GM12874 (cell line): ENCODE measurements around the gene GDNF.

Source experiments
- CTCF ChIP-seq: IDR thresholded peaks from 2 replicates; pipeline ENCODE4 v1.5.1; 2011; ENCODE audit warnings: low read depth, mild to moderate bottlenecking, control low read depth, low read length, moderate library complexity; ENCODE audit not compliant: insufficient read depth

GDNF gene

GRCh38 chr5:37814699-37815098 is 25.1 kb downstream of the GDNF start:
- no peak for TF ChIP-seq CTCF

DNA sequence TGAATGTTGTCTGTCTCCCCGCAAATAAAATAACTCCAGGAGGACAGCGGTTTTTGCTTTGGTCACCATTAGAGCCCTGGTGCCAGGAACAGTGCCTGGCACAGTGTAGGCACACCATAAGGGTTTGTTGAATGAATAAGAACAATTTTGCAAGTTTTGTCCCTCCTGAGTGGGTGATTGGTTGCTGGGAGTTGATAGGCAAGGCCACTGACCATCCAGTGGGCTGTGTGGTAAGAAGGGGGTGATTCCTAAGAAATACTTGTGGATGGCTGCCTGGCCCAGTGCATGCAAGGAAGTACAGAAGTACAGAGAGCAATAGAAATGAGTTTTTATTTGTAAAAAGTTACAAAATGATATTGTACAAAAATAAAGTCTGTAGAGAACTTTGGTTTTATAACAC is 27.5 kb downstream of the GDNF start:
- no peak for TF ChIP-seq CTCF

DNA sequence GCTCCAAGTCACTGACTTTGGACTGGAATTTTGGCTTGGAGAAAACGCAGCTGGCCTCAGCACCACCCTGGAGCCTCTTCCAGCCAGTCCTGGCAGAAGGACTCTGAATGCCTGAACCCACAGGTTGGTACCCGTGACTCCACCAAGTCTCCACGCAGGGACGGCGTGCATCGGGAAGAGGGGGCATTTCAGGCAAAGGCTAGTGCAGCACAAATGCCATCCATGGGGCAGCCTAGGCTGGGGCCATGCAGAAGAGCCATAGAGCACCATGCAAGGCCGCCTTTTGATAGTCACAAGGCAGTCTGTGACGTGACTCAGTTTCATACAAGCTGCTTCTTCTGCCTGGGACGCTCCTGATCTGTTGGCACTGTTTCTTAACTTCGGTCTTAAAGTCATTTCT is 28.0 kb downstream of the GDNF start:
- TF ChIP-seq CTCF, result no peak

- no peak for TF ChIP-seq CTCF
Observed at GRCh38 chr5:37810311-37810710, 29.5 kb downstream of the GDNF start.

DNA sequence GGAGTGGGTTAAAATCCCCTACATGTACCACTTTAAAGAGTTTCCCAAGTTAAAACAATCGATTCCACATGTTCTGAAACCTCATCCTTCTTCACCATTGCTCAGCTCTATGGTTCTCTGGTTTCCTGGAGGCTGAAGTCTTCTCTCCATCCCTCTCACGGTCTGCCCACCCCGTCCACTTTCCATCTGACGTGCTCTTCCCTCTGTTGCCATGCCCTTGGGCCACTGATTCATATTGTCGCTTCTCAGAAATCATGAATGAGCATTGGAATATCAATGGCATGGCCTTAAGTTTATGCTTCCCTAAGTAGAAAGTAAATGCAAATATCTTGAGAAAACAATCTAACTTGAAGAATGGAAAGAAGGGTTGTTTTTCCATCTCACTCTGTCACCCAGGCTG is 30.9 kb downstream of the GDNF start:
- no peak for TF ChIP-seq CTCF

- no peak for TF ChIP-seq CTCF
Observed at GRCh38 chr5:37807621-37808301, 32.1 kb downstream of the GDNF start.

DNA sequence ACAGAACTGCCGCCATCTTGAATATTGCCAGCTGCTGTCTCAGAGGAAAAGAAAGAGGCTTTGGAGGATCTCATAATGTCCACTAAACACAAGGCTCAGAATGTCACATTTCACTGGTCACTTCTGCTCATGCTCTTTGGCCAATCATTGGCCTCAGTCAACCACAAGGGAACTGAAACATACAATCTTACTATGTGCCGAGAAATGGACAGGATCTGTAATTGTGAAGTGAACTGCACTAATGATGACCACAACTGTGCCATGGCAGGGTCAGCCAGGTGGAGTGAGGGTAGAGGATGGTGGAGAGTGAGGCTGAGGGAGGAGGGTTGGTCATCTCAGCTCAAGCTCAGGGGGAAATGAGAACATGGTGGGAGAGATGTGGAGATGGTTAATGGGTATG is 32.8 kb downstream of the GDNF start:
- no peak for TF ChIP-seq CTCF

- no peak for TF ChIP-seq CTCF
Observed at GRCh38 chr5:37806476-37806875, 33.4 kb downstream of the GDNF start.
